Measurements from ENCODE around the gene NOB1. TPM values are rescaled to one million over a fixed set of nuclear protein-coding genes. Genes with fewer than 3 reads are reported as not detected.

The NOB1 gene
- total RNA-seq, 1 donor from 2014 or later, result 133 TPM

DNA sequence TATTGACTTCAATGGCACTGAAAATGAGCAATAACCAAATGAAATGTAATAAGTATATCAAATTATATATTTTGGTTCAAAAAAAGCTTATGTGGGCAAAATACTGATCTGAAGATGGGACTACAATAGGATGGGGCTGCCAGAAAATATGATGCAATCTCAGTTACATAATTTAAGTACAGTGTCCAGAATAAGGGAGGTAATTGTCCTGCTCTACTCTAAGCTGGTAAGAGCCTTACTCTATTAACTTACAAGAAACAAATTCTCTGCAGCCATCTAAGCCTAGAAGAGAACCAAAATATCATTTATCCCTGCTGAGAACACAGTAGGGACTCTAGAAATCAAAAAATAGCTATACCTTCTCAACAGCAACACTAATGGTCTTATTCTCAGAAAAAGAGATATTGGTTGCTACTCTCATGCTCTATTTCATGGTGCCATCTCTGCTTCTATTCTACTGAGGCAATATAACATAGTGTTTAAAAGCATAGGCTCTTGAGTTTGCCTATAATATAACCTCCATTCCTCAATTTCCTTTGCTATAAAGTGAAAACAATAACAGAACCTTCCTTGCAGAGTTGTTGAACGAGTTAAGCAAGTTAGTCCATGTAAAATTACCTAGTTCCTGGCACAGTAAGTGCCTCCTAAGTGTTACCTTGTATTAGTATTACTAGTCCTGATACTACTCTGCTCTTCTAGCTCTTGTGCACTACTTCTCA, 48.3 kb downstream of the NOB1 start:
- Mint-ChIP-seq H3K27ac (no peak overlapping the region), H3K4me1 (ENCODE audit: low read depth) (peaks cover 5% of the 10 kb centered on the region), H3K9me3 (no peaks in the 10 kb centered on the region), H3K27me3 (ENCODE audit: insufficient read depth) (no peaks in the 10 kb centered on the region), H3K4me3 (no peak overlapping the region), H3K36me3 (ENCODE audit: low read depth) (peaks cover 6% of the 10 kb centered on the region)
- DNase-seq (ENCODE audit: low spot score), result no peak
- intact Hi-C loops (cut with micrococcal nuclease), result loop anchor here (5.0 kb wide), 1 partner anchor 144 kb away; no protein-coding TSS in a partner anchor

DNA sequence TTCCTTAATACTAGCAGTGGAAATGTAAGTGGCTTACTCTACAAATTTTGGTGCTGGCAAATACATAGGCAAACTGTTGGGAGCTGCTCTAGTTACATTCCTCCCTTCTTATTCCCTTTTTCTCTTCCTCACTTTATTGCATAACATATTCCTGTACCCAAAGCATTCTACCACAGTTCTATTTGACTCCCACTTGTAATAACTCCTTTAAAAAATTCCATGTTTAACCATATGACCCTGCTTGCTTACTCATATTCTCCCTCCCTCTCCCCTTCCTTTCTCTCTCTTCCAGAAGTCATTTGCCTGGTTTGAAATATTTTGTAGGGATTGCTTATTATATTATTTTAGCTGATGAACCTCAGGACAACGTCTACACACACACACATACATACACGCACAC, 51.1 kb downstream of the NOB1 start:
- H3K27ac Mint-ChIP-seq, result no peak overlapping the region
- peaks cover 9% of the 10 kb centered on the region for H3K36me3 Mint-ChIP-seq (ENCODE audit: low read depth)
- intact Hi-C loops (cut with micrococcal nuclease), result no loop called here

DNA sequence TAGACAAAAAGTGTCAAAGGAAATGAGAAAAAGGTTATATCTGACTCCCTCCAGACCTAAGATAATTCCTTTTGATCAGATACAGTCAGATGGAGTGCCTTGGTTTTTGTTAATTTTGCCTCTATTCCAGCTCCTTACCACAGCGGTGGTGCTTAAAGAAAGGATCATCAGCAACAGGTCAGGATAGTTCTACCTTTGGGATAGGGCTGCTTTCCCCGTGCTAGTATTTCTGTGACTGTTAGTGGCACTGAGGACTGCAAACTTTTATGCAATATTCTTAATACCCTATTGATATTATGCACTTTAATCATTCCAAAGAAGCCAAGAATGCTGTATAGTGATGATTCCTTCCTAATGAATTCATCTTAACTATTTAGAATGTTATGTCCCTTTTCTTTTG, 52.9 kb downstream of the NOB1 start:
- intact Hi-C loops (cut with micrococcal nuclease), result no loop called here
- Mint-ChIP-seq H3K4me3 (no peak overlapping the region), H3K9me3 (no peaks in the 10 kb centered on the region), H3K4me1 (ENCODE audit: low read depth) (no peaks in the 10 kb centered on the region), H3K27ac (no peak overlapping the region), H3K27me3 (ENCODE audit: insufficient read depth) (no peaks in the 10 kb centered on the region), H3K36me3 (ENCODE audit: low read depth) (peaks cover 9% of the 10 kb centered on the region)
- DNase-seq (ENCODE audit: low spot score), result no peak

More for the DNA sequence above, 51.1 kb downstream of the NOB1 start:
- H3K4me1 Mint-ChIP-seq (ENCODE audit: low read depth), result no peaks in the 10 kb centered on the region
- DNase-seq (ENCODE audit: low spot score), result no peak
- H3K27me3 Mint-ChIP-seq (ENCODE audit: insufficient read depth), result no peaks in the 10 kb centered on the region
- no peaks in the 10 kb centered on the region for H3K9me3 Mint-ChIP-seq
- H3K4me3 Mint-ChIP-seq, result no peak overlapping the region

DNA sequence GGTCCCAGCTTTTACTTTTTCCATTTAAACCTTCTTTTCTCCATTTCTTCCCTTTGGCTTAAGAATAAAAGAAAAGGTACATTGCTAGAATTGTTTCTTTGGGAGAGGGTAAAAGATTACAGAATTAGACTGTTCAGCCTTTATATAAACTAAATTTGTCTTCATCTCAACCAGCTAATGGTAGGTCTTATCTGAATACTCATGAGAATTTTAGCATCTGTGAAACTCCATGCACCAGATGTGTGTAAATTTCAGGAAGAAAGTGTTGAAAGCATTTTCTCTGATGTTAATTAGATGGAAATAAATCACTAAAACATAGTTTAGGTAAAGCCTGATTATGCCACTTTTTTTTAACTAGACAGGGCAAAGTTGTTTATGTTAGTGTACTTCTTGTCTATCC, 53.3 kb downstream of the NOB1 start:
- H3K27ac Mint-ChIP-seq, result no peak overlapping the region
- intact Hi-C loops (cut with micrococcal nuclease), result no loop called here
- DNase-seq (ENCODE audit: low spot score), result no peak
- H3K36me3 Mint-ChIP-seq (ENCODE audit: low read depth), result peaks cover 9% of the 10 kb centered on the region
- H3K4me3 Mint-ChIP-seq, result no peak overlapping the region
- no peaks in the 10 kb centered on the region for H3K9me3 Mint-ChIP-seq
- no peaks in the 10 kb centered on the region for H3K27me3 Mint-ChIP-seq (ENCODE audit: insufficient read depth)
- no peaks in the 10 kb centered on the region for H3K4me1 Mint-ChIP-seq (ENCODE audit: low read depth)

DNA sequence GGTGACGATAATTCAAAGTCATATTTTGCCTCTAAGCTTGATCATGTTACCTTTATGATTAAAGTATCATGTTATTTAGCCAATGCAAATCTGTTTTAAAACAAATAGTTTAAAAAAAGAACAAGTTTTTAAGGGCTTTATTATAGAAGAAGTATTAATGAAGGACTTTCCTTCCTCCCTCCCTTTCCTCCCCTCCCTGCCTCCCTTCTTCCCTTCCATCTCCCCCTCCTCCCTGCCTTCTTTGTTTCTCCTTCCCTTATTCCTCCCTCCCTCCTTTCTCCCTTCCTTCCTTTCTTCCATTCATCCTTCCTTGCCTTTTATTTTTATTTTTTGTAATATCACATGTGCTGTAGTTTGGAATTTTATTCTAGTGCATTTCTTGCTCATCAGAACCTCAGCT, 54.8 kb downstream of the NOB1 start:
- H3K4me3 Mint-ChIP-seq, result no peak overlapping the region
- no peak for DNase-seq (ENCODE audit: low spot score)
- intact Hi-C loops (cut with micrococcal nuclease), result no loop called here
- H3K9me3 Mint-ChIP-seq, result no peaks in the 10 kb centered on the region
- no peak overlapping the region for H3K27ac Mint-ChIP-seq
- no peaks in the 10 kb centered on the region for H3K4me1 Mint-ChIP-seq (ENCODE audit: low read depth)
- H3K27me3 Mint-ChIP-seq (ENCODE audit: insufficient read depth), result no peaks in the 10 kb centered on the region
- peaks cover 16% of the 10 kb centered on the region for H3K36me3 Mint-ChIP-seq (ENCODE audit: low read depth)

DNA sequence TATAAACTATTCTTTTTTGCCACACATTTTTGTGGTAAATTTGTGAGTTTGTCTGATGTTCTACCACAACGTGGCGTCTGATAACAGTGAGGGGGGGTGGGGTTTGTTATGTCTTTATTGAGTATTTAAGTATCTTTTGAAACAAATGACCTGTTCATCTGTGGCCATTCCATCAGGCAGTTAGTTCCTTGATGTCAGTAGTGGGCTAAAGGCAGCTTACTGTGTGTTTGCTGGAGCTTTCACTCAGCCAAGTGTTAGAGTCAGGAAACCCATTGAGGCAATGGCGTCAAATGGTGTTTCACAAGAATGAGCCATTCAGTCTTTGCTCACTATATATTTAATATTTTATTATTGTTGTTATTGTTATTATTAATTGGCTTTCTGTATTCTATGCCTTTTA, 56.3 kb downstream of the NOB1 start:
- DNase-seq (ENCODE audit: low spot score), result no peak
- H3K36me3 Mint-ChIP-seq (ENCODE audit: low read depth), result peaks cover 24% of the 10 kb centered on the region
- no peak overlapping the region for H3K4me3 Mint-ChIP-seq
- no peak overlapping the region for H3K27ac Mint-ChIP-seq
- H3K27me3 Mint-ChIP-seq (ENCODE audit: insufficient read depth), result no peaks in the 10 kb centered on the region
- intact Hi-C loops (cut with micrococcal nuclease), result no loop called here
- H3K9me3 Mint-ChIP-seq, result no peaks in the 10 kb centered on the region
- no peaks in the 10 kb centered on the region for H3K4me1 Mint-ChIP-seq (ENCODE audit: low read depth)

DNA sequence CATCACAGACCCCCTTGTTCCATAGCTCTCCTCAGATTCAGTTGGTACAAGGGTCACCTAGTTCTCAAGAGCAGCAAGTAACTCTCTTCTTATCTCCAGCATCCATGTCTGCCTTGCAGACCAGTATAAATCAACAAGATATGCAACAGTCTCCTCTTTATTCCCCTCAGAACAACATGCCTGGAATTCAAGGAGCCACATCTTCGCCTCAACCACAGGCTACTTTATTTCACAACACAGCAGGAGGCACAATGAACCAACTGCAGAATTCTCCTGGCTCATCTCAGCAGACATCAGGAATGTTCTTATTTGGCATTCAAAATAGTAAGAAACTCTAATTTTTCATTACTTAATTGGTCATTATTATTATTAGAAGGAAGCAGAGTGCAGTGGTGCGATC, 60.8 kb downstream of the NOB1 start:
- DNase-seq (ENCODE audit: low spot score), result no peak
- Mint-ChIP-seq H3K9me3 (no peaks in the 10 kb centered on the region), H3K27ac (no peak overlapping the region), H3K4me3 (no peak overlapping the region), H3K4me1 (ENCODE audit: low read depth) (peaks cover 20% of the 10 kb centered on the region), H3K27me3 (ENCODE audit: insufficient read depth) (no peaks in the 10 kb centered on the region), H3K36me3 (ENCODE audit: low read depth) (peaks cover 46% of the 10 kb centered on the region)
- intact Hi-C loops (cut with micrococcal nuclease), result no loop called here

DNA sequence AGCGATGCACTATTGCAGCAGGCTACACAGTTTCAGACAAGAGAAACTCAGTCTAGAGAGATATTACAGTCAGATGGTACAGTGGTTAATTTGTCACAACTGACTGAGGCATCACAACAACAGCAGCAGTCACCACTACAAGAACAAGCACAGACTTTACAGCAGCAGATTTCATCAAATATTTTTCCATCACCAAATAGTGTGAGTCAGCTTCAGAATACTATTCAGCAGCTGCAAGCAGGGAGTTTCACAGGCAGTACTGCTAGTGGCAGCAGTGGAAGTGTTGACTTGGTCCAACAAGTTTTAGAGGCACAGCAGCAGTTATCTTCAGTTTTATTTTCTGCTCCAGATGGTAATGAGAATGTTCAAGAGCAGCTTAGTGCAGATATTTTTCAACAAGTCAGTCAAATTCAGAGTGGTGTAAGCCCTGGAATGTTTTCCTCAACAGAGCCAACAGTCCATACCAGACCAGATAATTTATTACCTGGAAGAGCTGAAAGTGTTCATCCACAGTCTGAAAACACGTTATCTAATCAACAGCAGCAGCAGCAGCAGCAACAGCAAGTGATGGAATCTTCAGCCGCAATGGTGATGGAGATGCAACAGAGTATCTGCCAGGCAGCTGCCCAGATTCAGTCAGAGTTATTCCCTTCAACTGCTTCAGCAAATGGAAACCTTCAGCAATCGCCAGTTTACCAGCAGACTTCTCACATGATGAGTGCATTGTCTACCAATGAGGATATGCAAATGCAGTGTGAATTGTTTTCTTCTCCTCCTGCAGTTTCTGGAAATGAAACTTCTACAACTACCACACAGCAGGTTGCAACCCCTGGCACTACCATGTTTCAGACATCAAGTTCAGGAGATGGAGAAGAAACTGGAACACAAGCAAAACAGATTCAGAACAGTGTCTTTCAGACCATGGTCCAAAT, 62.5 kb downstream of the NOB1 start:
- no peak overlapping the region for H3K4me3 Mint-ChIP-seq
- peaks cover 20% of the 10 kb centered on the region for H3K4me1 Mint-ChIP-seq (ENCODE audit: low read depth)
- H3K9me3 Mint-ChIP-seq, result no peaks in the 10 kb centered on the region
- no peaks in the 10 kb centered on the region for H3K27me3 Mint-ChIP-seq (ENCODE audit: insufficient read depth)
- intact Hi-C loops (cut with micrococcal nuclease), result no loop called here
- H3K36me3 Mint-ChIP-seq (ENCODE audit: low read depth), result peaks cover 43% of the 10 kb centered on the region
- H3K27ac Mint-ChIP-seq, result peak overlapping the region; percentile 86
- DNase-seq (ENCODE audit: low spot score), result no peak

Other genes starting within 250 kb of the NOB1 start
- gene NFAT5, start 189.0 kb downstream of the NOB1 start, total RNA-seq, result 54.2 and 54.4 TPM in 2 replicates
- 9.7 and 9.8 TPM in 2 replicates for gene NQO1, start 28.4 kb downstream of the NOB1 start, total RNA-seq
- gene WWP2, start 7.4 kb upstream of the NOB1 start, total RNA-seq, result 53.8 and 58.3 TPM in 2 replicates
- 0.39 and 0.67 TPM in 2 replicates for gene CLEC18A, start 196.4 kb upstream of the NOB1 start, total RNA-seq